ENCODE results near the gene SUV39H2.
A peak's percentile ranks its signal among the peaks of the same experiment; 100 is the strongest.

The SUV39H2 gene, protein sequence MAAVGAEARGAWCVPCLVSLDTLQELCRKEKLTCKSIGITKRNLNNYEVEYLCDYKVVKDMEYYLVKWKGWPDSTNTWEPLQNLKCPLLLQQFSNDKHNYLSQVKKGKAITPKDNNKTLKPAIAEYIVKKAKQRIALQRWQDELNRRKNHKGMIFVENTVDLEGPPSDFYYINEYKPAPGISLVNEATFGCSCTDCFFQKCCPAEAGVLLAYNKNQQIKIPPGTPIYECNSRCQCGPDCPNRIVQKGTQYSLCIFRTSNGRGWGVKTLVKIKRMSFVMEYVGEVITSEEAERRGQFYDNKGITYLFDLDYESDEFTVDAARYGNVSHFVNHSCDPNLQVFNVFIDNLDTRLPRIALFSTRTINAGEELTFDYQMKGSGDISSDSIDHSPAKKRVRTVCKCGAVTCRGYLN

DNA sequence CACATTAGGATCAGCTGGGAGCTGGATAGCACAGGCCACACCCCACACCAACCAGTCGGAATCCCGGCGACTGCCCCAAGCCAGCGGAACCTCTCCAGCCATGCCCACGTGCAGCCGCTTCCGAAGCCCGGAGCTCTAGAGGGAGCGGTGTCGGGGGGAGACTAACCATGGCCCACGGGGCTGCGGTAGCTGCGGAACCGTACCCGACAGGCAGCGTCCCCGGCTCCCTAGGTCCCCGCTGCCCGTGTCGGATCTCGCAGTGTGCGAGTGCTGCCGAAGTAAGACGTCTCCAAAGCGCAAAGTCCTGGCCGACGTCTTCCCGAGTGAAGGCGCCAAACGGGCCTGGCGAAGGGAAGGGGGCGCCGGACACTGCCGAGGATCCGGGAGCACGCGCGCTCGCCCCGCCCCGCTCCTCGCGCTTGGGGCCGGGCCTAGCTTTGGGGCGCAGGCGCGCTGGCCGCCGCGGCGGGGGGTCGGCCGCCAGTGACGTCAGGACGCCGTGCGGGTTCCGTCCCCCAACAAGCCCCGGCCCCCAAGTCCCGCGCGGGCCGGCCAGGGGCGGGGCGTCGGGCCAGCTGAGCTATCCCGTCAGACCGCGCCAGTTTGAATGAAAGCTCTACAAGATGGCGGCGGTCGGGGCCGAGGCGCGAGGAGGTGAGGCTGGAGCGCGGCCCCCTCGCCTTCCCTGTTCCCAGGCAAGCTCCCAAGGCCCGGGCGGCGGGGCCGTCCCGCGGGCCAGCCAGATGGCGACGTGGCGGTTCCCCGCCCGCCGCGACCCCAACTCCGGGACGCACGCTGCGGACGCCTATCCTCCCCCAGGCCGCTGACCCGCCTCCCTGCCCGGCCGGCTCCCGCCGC lies at the start of gene SUV39H2:
Gene SUV39H2, plus strand, starts transcription at position 601 of the 858 bp plus-strand sequence. Its CDS starts 23 bp downstream, at position 624.
- Histone ChIP-seq H3K36me3 (ENCODE audit: insufficient read depth, low read length) (peaks cover 10% of the 10 kb centered on the region), H3K4me3 (ENCODE audit: low read length) (peak within 1 kb of the TSS; percentile 86), H2AFZ (ENCODE audit: low read depth, low read length) (peak within 1 kb of the TSS; percentile 86), H3K27me3 (ENCODE audit: insufficient read depth, low read length) (no peaks in the 10 kb centered on the region), H3K9me3 (ENCODE audit: low read length) (no peaks in the 10 kb centered on the region), H3K4me1 (ENCODE audit: insufficient read depth, low read length) (peaks cover 18% of the 10 kb centered on the region)

DNA sequence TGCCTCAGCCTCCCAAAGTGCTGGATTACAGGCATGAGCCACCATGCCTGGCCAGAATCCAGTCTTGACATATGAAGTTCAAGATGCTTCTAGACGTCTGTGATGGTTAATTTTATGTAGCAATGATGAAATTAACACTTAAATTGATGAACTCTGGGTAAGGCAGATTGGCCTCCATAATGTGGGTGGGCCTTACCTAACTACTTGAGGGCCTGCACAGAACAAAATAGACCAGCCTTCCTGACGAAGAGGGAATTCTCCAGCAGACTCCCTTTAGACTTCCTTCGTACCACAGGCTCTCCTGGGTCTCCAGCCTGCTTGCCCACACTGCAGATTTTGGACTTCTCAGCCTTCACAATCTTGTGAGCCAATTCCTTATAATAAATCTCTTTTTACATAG lies 45.6 kb upstream of the SUV39H2 start:
- Histone ChIP-seq H3K36me3 (ENCODE audit: insufficient read depth, low read length) (no peaks in the 10 kb centered on the region), H3K27me3 (ENCODE audit: insufficient read depth, low read length) (no peaks in the 10 kb centered on the region), H2AFZ (ENCODE audit: low read depth, low read length) (no peak overlapping the region), H3K9me3 (ENCODE audit: low read length) (no peaks in the 10 kb centered on the region), H3K4me3 (ENCODE audit: low read length) (no peak overlapping the region), H3K4me1 (ENCODE audit: insufficient read depth, low read length) (no peaks in the 10 kb centered on the region)

- no peaks in the 10 kb centered on the region for H3K9me3 ChIP-seq (ENCODE audit: low read length)
- H3K4me1 ChIP-seq (ENCODE audit: insufficient read depth, low read length), result peaks cover 8% of the 10 kb centered on the region
- H3K27me3 ChIP-seq (ENCODE audit: insufficient read depth, low read length), result no peaks in the 10 kb centered on the region
- no peak overlapping the region for H3K4me3 ChIP-seq (ENCODE audit: low read length)
- no peak overlapping the region for H2AFZ ChIP-seq (ENCODE audit: low read depth, low read length)
- peaks cover 10% of the 10 kb centered on the region for H3K36me3 ChIP-seq (ENCODE audit: insufficient read depth, low read length)
Observed at GRCh38 chr10:14836208-14836607, 42.5 kb upstream of the SUV39H2 start.

GRCh38 chr10:14837003-14837756 lies 41.5 kb upstream of the SUV39H2 start:
- H3K4me1 ChIP-seq (ENCODE audit: insufficient read depth, low read length), result peaks cover 8% of the 10 kb centered on the region
- no peaks in the 10 kb centered on the region for H3K9me3 ChIP-seq (ENCODE audit: low read length)
- H3K27me3 ChIP-seq (ENCODE audit: insufficient read depth, low read length), result no peaks in the 10 kb centered on the region
- H3K36me3 ChIP-seq (ENCODE audit: insufficient read depth, low read length), result peaks cover 20% of the 10 kb centered on the region
- H2AFZ ChIP-seq (ENCODE audit: low read depth, low read length), result peak overlapping the region; percentile 22
- H3K4me3 ChIP-seq (ENCODE audit: low read length), result peak overlapping the region; percentile 88

GRCh38 chr10:14837757-14838581 lies 40.7 kb upstream of the SUV39H2 start, which contains the start of the genes CDNF, HSPA14 and MSANTD7:
CDNF (minus strand) TSS chr10:14838037; CDS start chr10:14837946, 91 bp downstream.
HSPA14 (plus strand) TSS chr10:14838306; CDS start chr10:14838403, 97 bp downstream.
MSANTD7 (plus strand) TSS chr10:14838306; CDS start chr10:14842285, 3,979 bp downstream.
- H3K4me1 ChIP-seq (ENCODE audit: insufficient read depth, low read length), result peaks cover 8% of the 10 kb centered on the region
- H2AFZ ChIP-seq (ENCODE audit: low read depth, low read length), result peak within 1 kb of the TSS; percentile 81
- H3K9me3 ChIP-seq (ENCODE audit: low read length), result no peaks in the 10 kb centered on the region
- H3K4me3 ChIP-seq (ENCODE audit: low read length), result peak within 1 kb of the TSS; percentile 88
- no peaks in the 10 kb centered on the region for H3K27me3 ChIP-seq (ENCODE audit: insufficient read depth, low read length)
- peaks cover 28% of the 10 kb centered on the region for H3K36me3 ChIP-seq (ENCODE audit: insufficient read depth, low read length)

GRCh38 chr10:14838582-14839304 lies 39.9 kb upstream of the SUV39H2 start:
- Histone ChIP-seq H3K27me3 (ENCODE audit: insufficient read depth, low read length) (no peaks in the 10 kb centered on the region), H3K4me1 (ENCODE audit: insufficient read depth, low read length) (peaks cover 8% of the 10 kb centered on the region), H2AFZ (ENCODE audit: low read depth, low read length) (peak overlapping the region; percentile 81), H3K36me3 (ENCODE audit: insufficient read depth, low read length) (peaks cover 36% of the 10 kb centered on the region), H3K4me3 (ENCODE audit: low read length) (peak overlapping the region; percentile 88), H3K9me3 (ENCODE audit: low read length) (no peaks in the 10 kb centered on the region)

GRCh38 chr10:14839305-14839695 lies 39.4 kb upstream of the SUV39H2 start:
- Histone ChIP-seq H3K4me3 (ENCODE audit: low read length) (peak overlapping the region; percentile 88), H3K27me3 (ENCODE audit: insufficient read depth, low read length) (no peaks in the 10 kb centered on the region), H3K36me3 (ENCODE audit: insufficient read depth, low read length) (peaks cover 41% of the 10 kb centered on the region), H3K4me1 (ENCODE audit: insufficient read depth, low read length) (peaks cover 8% of the 10 kb centered on the region), H3K9me3 (ENCODE audit: low read length) (no peaks in the 10 kb centered on the region), H2AFZ (ENCODE audit: low read depth, low read length) (peak overlapping the region; percentile 81)

- peaks cover 8% of the 10 kb centered on the region for H3K4me1 ChIP-seq (ENCODE audit: insufficient read depth, low read length)
- H2AFZ ChIP-seq (ENCODE audit: low read depth, low read length), result no peak overlapping the region
- no peaks in the 10 kb centered on the region for H3K27me3 ChIP-seq (ENCODE audit: insufficient read depth, low read length)
- H3K4me3 ChIP-seq (ENCODE audit: low read length), result peak overlapping the region; percentile 4
- peaks cover 49% of the 10 kb centered on the region for H3K36me3 ChIP-seq (ENCODE audit: insufficient read depth, low read length)
- no peaks in the 10 kb centered on the region for H3K9me3 ChIP-seq (ENCODE audit: low read length)
Observed at GRCh38 chr10:14840178-14840577, 38.5 kb upstream of the SUV39H2 start.

GRCh38 chr10:14843327-14843988 lies 35.2 kb upstream of the SUV39H2 start:
- H3K9me3 ChIP-seq (ENCODE audit: low read length), result no peaks in the 10 kb centered on the region
- H3K27me3 ChIP-seq (ENCODE audit: insufficient read depth, low read length), result no peaks in the 10 kb centered on the region
- no peak overlapping the region for H2AFZ ChIP-seq (ENCODE audit: low read depth, low read length)
- peaks cover 57% of the 10 kb centered on the region for H3K36me3 ChIP-seq (ENCODE audit: insufficient read depth, low read length)
- H3K4me3 ChIP-seq (ENCODE audit: low read length), result no peak overlapping the region
- peaks cover 8% of the 10 kb centered on the region for H3K4me1 ChIP-seq (ENCODE audit: insufficient read depth, low read length)

DNA sequence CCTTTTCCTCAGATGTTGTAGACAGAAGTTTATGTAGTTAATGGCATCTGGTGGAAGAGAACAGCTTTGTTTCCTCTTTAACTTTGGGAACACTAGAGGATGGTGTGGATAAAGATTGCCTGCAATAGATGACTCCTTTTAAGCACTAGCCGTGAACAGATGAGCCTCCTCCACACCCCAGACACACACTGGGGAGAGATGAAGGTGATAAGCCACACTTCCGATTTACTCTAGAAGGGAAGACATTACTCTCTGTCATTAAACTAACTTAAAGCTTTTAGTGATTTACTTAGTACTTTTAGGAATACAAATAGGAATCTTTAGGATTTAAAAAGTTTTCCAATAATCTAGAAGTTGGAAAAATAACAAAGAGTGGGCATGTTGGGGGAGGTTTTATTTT lies 33.7 kb upstream of the SUV39H2 start:
- Histone ChIP-seq H3K27me3 (ENCODE audit: insufficient read depth, low read length) (no peaks in the 10 kb centered on the region), H2AFZ (ENCODE audit: low read depth, low read length) (no peak overlapping the region), H3K4me1 (ENCODE audit: insufficient read depth, low read length) (peaks cover 3% of the 10 kb centered on the region), H3K36me3 (ENCODE audit: insufficient read depth, low read length) (peaks cover 64% of the 10 kb centered on the region), H3K4me3 (ENCODE audit: low read length) (no peak overlapping the region), H3K9me3 (ENCODE audit: low read length) (no peaks in the 10 kb centered on the region)

- Histone ChIP-seq H3K9me3 (ENCODE audit: low read length) (no peaks in the 10 kb centered on the region), H2AFZ (ENCODE audit: low read depth, low read length) (no peak overlapping the region), H3K27me3 (ENCODE audit: insufficient read depth, low read length) (no peaks in the 10 kb centered on the region), H3K36me3 (ENCODE audit: insufficient read depth, low read length) (peaks cover 41% of the 10 kb centered on the region), H3K4me3 (ENCODE audit: low read length) (no peak overlapping the region), H3K4me1 (ENCODE audit: insufficient read depth, low read length) (no peaks in the 10 kb centered on the region)
Observed at GRCh38 chr10:14852236-14852635, 26.4 kb upstream of the SUV39H2 start.

Measured in neuron (in vitro differentiated cells).